GM15510 (cell line): ENCODE results near the gene AP5M1.

Experiments used
- POLR2A ChIP-seq: IDR thresholded peaks from 3 replicates; pipeline ENCODE4 v1.6.1; 2011; ENCODE audit warnings: borderline replicate concordance; ENCODE audit not compliant: insufficient read length; ENCODE audit errors: extremely low read depth

Gene AP5M1

GRCh38 chr14:57268161-57269069 is at the start of gene AP5M1, which contains the start of gene EXOC5:
TSS of gene AP5M1 (plus strand) at chr14:57268971. CDS start at chr14:57269315, 344 bp downstream.
TSS of gene EXOC5 (minus strand) at chr14:57268905. CDS start at chr14:57268648, 257 bp downstream.
- TF ChIP-seq POLR2A: peak; percentile 66

DNA sequence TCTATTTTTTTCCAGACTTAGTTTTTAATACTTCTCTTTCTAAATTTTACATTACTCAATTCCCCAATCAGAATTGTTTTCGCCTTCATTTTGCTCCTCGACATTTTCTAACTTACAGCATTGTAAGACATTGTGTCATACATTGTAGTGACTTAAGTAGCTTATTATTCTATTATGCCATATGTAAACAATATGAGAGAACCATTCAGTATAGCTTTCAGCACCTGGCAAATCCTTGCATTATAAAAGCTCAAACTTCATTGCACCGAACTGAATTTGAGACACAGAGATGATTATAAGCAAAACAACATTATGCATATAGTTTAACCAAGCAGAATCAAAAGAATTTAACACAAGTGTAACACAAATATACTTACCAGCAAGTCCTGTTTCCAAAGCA is 46.8 kb upstream of the AP5M1 start:
- no peak for TF ChIP-seq POLR2A

- no peak for TF ChIP-seq POLR2A
Observed at GRCh38 chr14:57227083-57227482, 41.7 kb upstream of the AP5M1 start.

- TF ChIP-seq POLR2A: no peak
Observed at GRCh38 chr14:57232006-57232405, 36.8 kb upstream of the AP5M1 start.

DNA sequence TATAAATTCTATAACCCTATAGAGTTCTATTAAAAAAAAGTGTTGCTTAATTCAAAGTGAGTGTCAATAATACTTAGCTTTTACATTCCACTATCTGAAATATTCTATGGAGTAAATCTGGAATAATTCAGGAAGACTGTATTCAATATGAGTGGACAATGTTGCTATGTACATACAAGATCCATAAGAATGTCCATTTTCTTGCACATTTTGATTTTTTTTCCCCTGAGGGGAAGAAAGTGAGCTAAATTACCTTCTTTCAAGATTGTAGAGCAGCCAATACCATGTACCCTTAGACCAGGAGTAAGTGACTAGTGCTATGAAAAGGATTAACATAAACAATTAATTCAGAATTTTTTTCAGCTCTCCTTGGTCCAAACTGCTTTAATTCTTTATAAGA is 25.5 kb upstream of the AP5M1 start:
- TF ChIP-seq POLR2A: no peak

DNA sequence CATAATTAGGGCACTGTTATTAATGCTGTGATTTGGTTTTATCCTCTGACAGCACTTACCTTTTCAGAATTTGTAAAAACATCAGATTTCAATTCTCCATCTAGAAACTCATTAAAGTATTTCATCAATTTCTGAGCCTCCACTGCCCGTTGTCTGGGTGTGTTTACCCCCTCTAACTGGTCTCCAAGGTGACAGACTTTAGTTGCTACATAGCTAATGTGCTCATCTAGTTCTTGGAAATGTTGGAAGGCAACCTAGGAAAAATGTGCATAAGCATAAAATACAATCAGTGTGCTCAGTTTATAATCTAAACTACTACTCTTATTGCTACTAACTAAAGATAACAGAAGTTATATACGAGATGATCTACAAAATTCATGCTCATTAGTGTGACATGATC is 24.7 kb upstream of the AP5M1 start:
- no peak for TF ChIP-seq POLR2A

DNA sequence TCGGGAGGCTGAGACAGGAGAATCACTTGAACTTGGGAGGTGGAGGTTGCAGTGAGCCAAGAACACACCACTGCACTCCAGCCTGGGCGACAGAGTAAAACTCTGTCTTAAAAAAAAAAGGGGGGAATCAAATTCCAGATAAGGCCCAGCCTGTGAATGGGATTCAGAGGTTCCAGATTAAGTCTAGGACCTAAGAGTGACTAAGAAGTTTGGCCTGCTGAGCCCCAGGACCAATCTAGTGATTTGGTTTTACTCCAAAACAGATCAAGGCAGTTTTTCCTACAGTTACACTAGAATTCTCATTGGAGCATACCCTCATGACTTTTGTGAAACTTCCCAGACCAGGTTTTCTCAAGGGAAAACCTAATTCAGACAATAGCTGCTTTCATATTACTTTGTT is 22.8 kb upstream of the AP5M1 start:
- no peak for TF ChIP-seq POLR2A

DNA sequence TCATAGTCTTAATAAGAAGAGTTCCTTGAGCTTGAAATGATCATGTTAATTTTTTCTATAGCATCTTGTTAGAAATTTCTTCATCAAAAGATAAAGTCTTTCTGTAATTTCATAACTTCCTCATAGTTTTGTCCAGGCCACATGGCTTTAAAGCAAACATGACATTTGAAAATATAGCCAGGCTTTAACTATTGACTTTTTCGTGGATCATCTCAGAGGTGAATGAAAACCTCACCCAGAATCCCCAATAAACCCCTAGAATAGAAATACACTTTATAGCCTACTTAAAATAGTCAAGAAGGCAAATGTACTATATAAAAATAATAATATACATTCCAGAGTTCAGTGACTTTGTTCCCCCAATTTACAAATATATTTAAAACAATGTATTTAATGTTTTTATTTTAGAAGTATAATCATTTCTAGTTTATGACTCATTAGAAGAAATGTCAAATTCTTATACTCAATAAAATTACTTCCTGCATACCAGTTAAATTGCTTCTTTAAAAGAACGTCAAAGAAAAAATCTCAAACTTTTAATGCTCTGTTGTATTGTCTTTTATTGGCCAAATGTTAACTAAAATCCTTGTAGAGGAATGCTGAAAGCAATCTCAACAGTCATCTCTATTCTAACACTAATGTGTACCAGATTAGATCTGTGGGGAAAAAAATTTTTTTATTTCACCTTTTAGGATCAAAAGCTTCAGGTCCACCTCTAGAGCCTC is 21.7 kb upstream of the AP5M1 start:
- no peak for TF ChIP-seq POLR2A

GRCh38 chr14:57254884-57255283 is 13.9 kb upstream of the AP5M1 start:
- no peak for TF ChIP-seq POLR2A

- no peak for TF ChIP-seq POLR2A
Observed at GRCh38 chr14:57259672-57260071, 9.1 kb upstream of the AP5M1 start.

DNA sequence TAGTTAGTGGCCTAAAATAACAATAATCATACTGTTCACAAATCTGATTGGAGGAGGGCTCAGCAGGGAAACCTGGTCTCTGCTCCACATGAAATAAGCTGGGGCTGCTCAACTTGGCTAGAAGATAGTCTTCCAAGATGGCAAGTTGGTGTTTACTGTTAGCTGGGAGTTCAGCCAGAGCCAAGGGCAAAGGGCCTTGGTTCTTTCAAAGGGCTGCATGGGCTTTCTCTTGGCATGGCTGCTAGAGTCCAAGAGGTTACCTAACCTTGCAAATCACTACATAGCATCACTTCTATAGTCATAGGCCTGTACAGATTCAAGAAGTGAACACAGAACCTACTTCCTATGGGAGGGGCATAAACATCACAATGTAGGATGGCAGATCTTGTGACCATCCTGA is 7.2 kb upstream of the AP5M1 start:
- TF ChIP-seq POLR2A: no peak

- TF ChIP-seq POLR2A: no peak
Observed at GRCh38 chr14:57262117-57262516, 6.7 kb upstream of the AP5M1 start.

DNA sequence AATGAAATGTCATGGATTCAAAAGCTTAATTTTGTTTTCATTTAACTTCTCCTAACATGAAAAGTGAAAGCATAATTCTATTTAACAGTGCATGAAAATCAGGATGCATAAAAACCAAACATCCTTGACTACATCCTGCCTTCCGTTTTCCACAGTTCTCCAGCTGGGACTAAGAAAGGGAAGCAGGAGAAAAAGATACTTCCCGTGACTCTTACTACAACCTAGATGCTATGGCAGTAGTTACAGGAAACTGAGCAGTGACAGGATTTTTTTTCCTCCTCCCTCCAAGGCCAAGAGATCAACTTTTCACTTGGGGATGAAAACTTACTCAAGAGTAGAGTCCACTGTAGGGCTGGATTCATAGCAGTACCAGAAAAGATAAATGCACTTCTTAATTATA is 2.7 kb upstream of the AP5M1 start:
- TF ChIP-seq POLR2A: no peak

DNA sequence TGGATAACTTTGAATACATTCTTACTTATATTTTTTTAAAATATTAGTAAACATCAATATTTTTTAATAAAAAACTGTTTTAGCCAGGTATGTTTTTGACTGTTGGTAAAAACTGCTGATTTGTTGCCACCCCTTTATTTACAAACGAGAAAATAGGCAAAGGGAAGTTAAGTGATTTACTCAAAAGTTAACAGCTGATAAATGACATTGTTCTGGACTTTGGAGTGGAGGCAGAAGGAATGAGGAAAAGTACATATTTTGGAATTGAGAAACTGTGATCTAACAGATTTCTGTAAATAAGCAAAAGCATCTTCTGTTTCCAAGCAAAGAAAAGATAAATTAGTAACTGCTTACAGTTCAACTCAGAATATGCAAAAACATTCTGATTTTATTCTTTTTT is 4.5 kb downstream of the AP5M1 start:
- no peak for TF ChIP-seq POLR2A

- no peak for TF ChIP-seq POLR2A
Observed at GRCh38 chr14:57274551-57274950, 5.8 kb downstream of the AP5M1 start.

DNA sequence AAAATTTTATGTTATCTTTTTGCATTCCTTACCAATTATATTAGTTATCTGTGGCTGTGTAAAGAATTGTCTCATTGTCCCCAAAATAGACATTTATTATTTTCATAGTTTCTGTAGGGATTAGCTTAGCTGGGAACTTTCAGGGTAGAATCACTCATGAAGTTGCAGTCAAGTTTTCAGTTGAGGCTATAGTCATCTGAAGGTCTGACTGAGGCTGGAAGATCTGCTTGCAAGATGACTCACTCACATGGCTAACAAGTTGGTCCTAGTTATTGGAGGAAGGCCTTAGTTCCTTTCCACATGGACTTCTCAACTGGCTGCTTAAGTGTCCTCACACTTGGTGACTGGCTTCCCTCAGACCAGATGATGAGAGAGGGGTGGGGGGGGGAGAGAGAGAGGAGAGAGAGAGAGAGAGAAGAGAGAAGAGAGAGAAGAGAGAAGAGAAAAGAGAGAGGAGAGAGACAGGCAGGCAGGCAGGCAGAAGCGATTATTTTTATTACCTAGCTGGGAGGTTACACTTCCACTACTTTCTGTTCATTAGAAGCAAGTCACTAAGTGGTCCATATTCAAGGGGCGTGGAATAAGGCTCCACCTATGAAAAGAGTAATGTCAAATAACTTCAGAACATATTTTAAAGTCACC is 6.4 kb downstream of the AP5M1 start:
- TF ChIP-seq POLR2A: no peak

GRCh38 chr14:57277062-57277461 is 8.3 kb downstream of the AP5M1 start:
- TF ChIP-seq POLR2A: no peak
